ENCODE measurements around the gene WNT3. TPM values are rescaled to one million over a fixed set of nuclear protein-coding genes. Genes with fewer than 3 reads are reported as not detected.

The WNT3 gene
- total RNA-seq, 1 donor, result 0.63 TPM

- DNase-seq (ENCODE audit: low read depth), result no peak
- no peak overlapping the region for H3K4me3 ChIP-seq (ENCODE audit: low read depth, low read length)
- TF ChIP-seq CTCF (IDR thresholded peaks at IDR 0.05; ENCODE audit: insufficient read depth, low read length), result no peak
Measured at GRCh38 chr17:46751425-46751824, 67.1 kb downstream of the WNT3 start.

GRCh38 chr17:46745376-46745775 lies 73.1 kb downstream of the WNT3 start:
- DNase-seq (ENCODE audit: low read depth), result no peak
- TF ChIP-seq CTCF (IDR thresholded peaks at IDR 0.05; ENCODE audit: insufficient read depth, low read length), result no peak
- H3K4me3 ChIP-seq (ENCODE audit: low read depth, low read length), result no peak overlapping the region

- no peak overlapping the region for H3K4me3 ChIP-seq (ENCODE audit: low read depth, low read length)
- DNase-seq (ENCODE audit: low read depth), result no peak
- no peak for TF ChIP-seq CTCF (IDR thresholded peaks at IDR 0.05; ENCODE audit: insufficient read depth, low read length)
Measured at GRCh38 chr17:46744441-46744840, 74.1 kb downstream of the WNT3 start.

- H3K4me3 ChIP-seq (ENCODE audit: low read depth, low read length), result no peak overlapping the region
- no peak for TF ChIP-seq CTCF (IDR thresholded peaks at IDR 0.05; ENCODE audit: insufficient read depth, low read length)
- peak; percentile 76 for DNase-seq (ENCODE audit: low read depth)
Measured at GRCh38 chr17:46742565-46743270, 75.8 kb downstream of the WNT3 start.

- H3K4me3 ChIP-seq (ENCODE audit: low read depth, low read length), result no peak overlapping the region
- no peak for DNase-seq (ENCODE audit: low read depth)
- no peak for TF ChIP-seq CTCF (IDR thresholded peaks at IDR 0.05; ENCODE audit: insufficient read depth, low read length)
Measured at GRCh38 chr17:46741122-46741730, 77.3 kb downstream of the WNT3 start.

- H3K4me3 ChIP-seq (ENCODE audit: low read depth, low read length), result no peak overlapping the region
- TF ChIP-seq CTCF (IDR thresholded peaks at IDR 0.05; ENCODE audit: insufficient read depth, low read length), result no peak
- no peak for DNase-seq (ENCODE audit: low read depth)
Measured at GRCh38 chr17:46739982-46740381, 78.5 kb downstream of the WNT3 start.
